WTC11 (cell line): ENCODE measurements around the gene ZDHHC7. TPM values are rescaled to one million over a fixed set of nuclear protein-coding genes. Genes with fewer than 3 reads are reported as not detected.

Experiments
- ATAC-seq: fragments of 200-7000 bp; cut with Tn5 transposase; 2 replicates; pipeline ENCODE4 v1.10.0; 2021; ENCODE audit warnings: mild to moderate bottlenecking, moderate library complexity
- CTCF ChIA-PET: fragments of 300-600 bp; sonication (Branson Sonifier 250); formaldehyde crosslinking; loops from one replicate; lab custom pipeline; 2021; ENCODE audit warnings: antibody characterized with exemption; lab: Charles Lee
- POLR2A ChIA-PET: fragments of 350-600 bp; sonication (Branson Sonifier 250); formaldehyde crosslinking; loops from one replicate; lab custom pipeline; 2021; ENCODE audit warnings: antibody characterized with exemption; lab: Charles Lee
- DNase-seq: peaks from one replicate; pipeline ENCODE4 v3.0.0; 2021; ENCODE audit warnings: low spot score
- H3K27ac Mint-ChIP-seq: 2 replicates; pipeline ENCODE4 v1.8.0; 2021; ENCODE audit warnings: mixed read lengths
- H3K27me3 Mint-ChIP-seq: 2 replicates; pipeline ENCODE4 v1.8.0; 2021; ENCODE audit warnings: low read depth, mild to moderate bottlenecking, moderate library complexity, mixed read lengths
- H3K36me3 Mint-ChIP-seq: 2 replicates; pipeline ENCODE4 v1.8.0; 2021; ENCODE audit warnings: mixed read lengths
- H3K4me1 Mint-ChIP-seq: 2 replicates; pipeline ENCODE4 v1.8.0; 2022; ENCODE audit warnings: mixed read lengths
- H3K4me3 Mint-ChIP-seq: 2 replicates; pipeline ENCODE4 v1.8.0; 2021; ENCODE audit warnings: mild to moderate bottlenecking, moderate library complexity, mixed read lengths
- H3K9me3 Mint-ChIP-seq: 2 replicates; pipeline ENCODE4 v1.8.0; 2021; ENCODE audit warnings: mixed read lengths
- ATF6 ChIP-seq: sonication (generic); formaldehyde crosslinking; IDR thresholded peaks from 2 replicates; pipeline ENCODE4 v1.8.1; 2023; ENCODE audit warnings: mild to moderate bottlenecking, missing genetic modification reagents
- E2F4 ChIP-seq: sonication (generic); formaldehyde crosslinking; IDR thresholded peaks from 2 replicates; pipeline ENCODE4 v1.8.1; 2022; ENCODE audit warnings: low read depth, mild to moderate bottlenecking, moderate library complexity, missing genetic modification reagents, borderline replicate concordance
- ELF4 ChIP-seq: sonication (generic); formaldehyde crosslinking; IDR thresholded peaks from 2 replicates; pipeline ENCODE4 v1.8.1; 2022; ENCODE audit warnings: low read depth, mild to moderate bottlenecking, moderate library complexity, missing genetic modification reagents
- GRHL2 ChIP-seq: fragments of 250-450 bp; sonication (Bioruptor Pico); IDR thresholded peaks from 2 replicates; pipeline ENCODE4 v1.8.0; 2022; ENCODE audit warnings: mild to moderate bottlenecking, moderate library complexity; ENCODE audit not compliant: insufficient replicate concordance, severe bottlenecking
- JUN ChIP-seq: sonication (generic); formaldehyde crosslinking; IDR thresholded peaks from 2 replicates; pipeline ENCODE4 v1.8.0; 2023; ENCODE audit warnings: mild to moderate bottlenecking, missing genetic modification reagents
- MYBL2 ChIP-seq: sonication (generic); formaldehyde crosslinking; IDR thresholded peaks from 2 replicates; pipeline ENCODE4 v1.8.1; 2023; ENCODE audit warnings: mild to moderate bottlenecking, moderate library complexity, missing genetic modification reagents
- NFATC4 ChIP-seq: fragments of 250-450 bp; sonication (Bioruptor Pico); IDR thresholded peaks from 2 replicates; pipeline ENCODE4 v1.9.0; 2021; ENCODE audit warnings: mild to moderate bottlenecking
- PRDM15 ChIP-seq: sonication (generic); formaldehyde crosslinking; IDR thresholded peaks from 2 replicates; pipeline ENCODE4 v1.8.0; 2022; ENCODE audit warnings: missing genetic modification reagents
- PRRX2 ChIP-seq: fragments of 250-450 bp; sonication (Bioruptor Pico); IDR thresholded peaks from 2 replicates; pipeline ENCODE4 v1.8.0; 2021; ENCODE audit warnings: mild to moderate bottlenecking
- RELA ChIP-seq: sonication (generic); formaldehyde crosslinking; IDR thresholded peaks from 2 replicates; pipeline ENCODE4 v1.8.1; 2022; ENCODE audit warnings: missing genetic modification reagents, mild to moderate bottlenecking, borderline replicate concordance
- RORB ChIP-seq: fragments of 250-450 bp; sonication (Bioruptor Pico); IDR thresholded peaks from 2 replicates; pipeline ENCODE4 v1.9.0; 2021; ENCODE audit warnings: mild to moderate bottlenecking
- SMAD4 ChIP-seq: sonication (generic); formaldehyde crosslinking; IDR thresholded peaks from 2 replicates; pipeline ENCODE4 v1.8.0; 2022; ENCODE audit warnings: mild to moderate bottlenecking, missing genetic modification reagents
- SOX15 ChIP-seq: fragments of 250-450 bp; sonication (Bioruptor Pico); IDR thresholded peaks from 2 replicates; pipeline ENCODE4 v1.9.0; 2021; ENCODE audit warnings: mild to moderate bottlenecking
- TP53 ChIP-seq: sonication (generic); formaldehyde crosslinking; IDR thresholded peaks from 2 replicates; pipeline ENCODE4 v1.8.1; 2023; ENCODE audit warnings: mild to moderate bottlenecking, missing genetic modification reagents
- ZMAT4 ChIP-seq: fragments of 250-450 bp; sonication (Bioruptor Pico); IDR thresholded peaks from 2 replicates; pipeline ENCODE4 v1.9.0; 2021; ENCODE audit warnings: mild to moderate bottlenecking
- ZNF121 ChIP-seq: sonication (generic); formaldehyde crosslinking; IDR thresholded peaks from 2 replicates; pipeline ENCODE4 v1.8.0; 2023; ENCODE audit warnings: missing genetic modification reagents
- ZNF425 ChIP-seq: fragments of 250-450 bp; sonication (Bioruptor Pico); conservative IDR thresholded peaks from 2 replicates; pipeline ENCODE4 v1.9.0; 2021; ENCODE audit warnings: mild to moderate bottlenecking
- ZNF512 ChIP-seq: sonication (generic); formaldehyde crosslinking; IDR thresholded peaks from 2 replicates; pipeline ENCODE4 v1.8.1; 2022; ENCODE audit warnings: missing genetic modification reagents, borderline replicate concordance
- ZSCAN18 ChIP-seq: fragments of 250-450 bp; sonication (Bioruptor Pico); IDR thresholded peaks from 2 replicates; pipeline ENCODE4 v2.1.2; 2022; ENCODE audit warnings: mild to moderate bottlenecking, moderate library complexity
- total RNA-seq: library from RNA; stranded (reverse); gene quantifications from 3 replicates; pipeline ENCODE4 v1.2.3, GENCODE V29; 2021

ZDHHC7 gene
- total RNA-seq, 1 experiment from 2014 or later: 38.7 TPM

- TF ChIP-seq ZSCAN18 (CRISPR knock-in tag): no peak
- TF ChIP-seq JUN (CRISPR knock-in tag): no peak
These were observed 39.8 kb upstream of the ZDHHC7 start (continued) for GRCh38 chr16:85051067-85051581.

GRCh38 chr16:85049706-85050305 lies 38.5 kb upstream of the ZDHHC7 start:
- ATAC-seq: no peak
- Mint-ChIP-seq H3K4me3 (no peak overlapping the region), H3K27ac (no peak overlapping the region)
- CTCF ChIA-PET: no interaction called here
- POLR2A ChIA-PET: no interaction called here
- no peak for DNase-seq
- TF ChIP-seq ZMAT4 (CRISPR knock-in tag): no peak
- TF ChIP-seq ZNF512: no peak
- no peak for TF ChIP-seq SMAD4 (CRISPR knock-in tag)
- no peak for TF ChIP-seq TP53 (CRISPR knock-in tag)
- TF ChIP-seq RORB: no peak
- no peak for TF ChIP-seq NFATC4 (CRISPR knock-in tag)
- TF ChIP-seq ATF6 (CRISPR knock-in tag): no peak
- no peak for TF ChIP-seq PRRX2
- TF ChIP-seq, all 79 proteins: peak for 0
- Mint-ChIP-seq H3K27me3 (no peaks in the 10 kb centered on the region), H3K36me3 (no peaks in the 10 kb centered on the region), H3K9me3 (no peaks in the 10 kb centered on the region), H3K4me1 (0 out of 2 replicates have a peak, but pooled peaks cover 5% of the 10 kb centered on the region)

GRCh38 chr16:85048921-85049562 lies 37.7 kb upstream of the ZDHHC7 start:
- ATAC-seq (no peak), DNase-seq (no peak)
- CTCF ChIA-PET: no interaction called here
- H3K36me3 Mint-ChIP-seq: no peaks in the 10 kb centered on the region
- H3K27me3 Mint-ChIP-seq: no peaks in the 10 kb centered on the region
- POLR2A ChIA-PET: no interaction called here
- no peak overlapping the region for H3K4me3 Mint-ChIP-seq
- H3K9me3 Mint-ChIP-seq: no peaks in the 10 kb centered on the region
- H3K27ac Mint-ChIP-seq: no peak overlapping the region
- H3K4me1 Mint-ChIP-seq: 0 out of 2 replicates have a peak, but pooled peaks cover 5% of the 10 kb centered on the region
- TF ChIP-seq ELF4 (no peak), E2F4 (CRISPR knock-in tag) (no peak), PRDM15 (no peak), ZNF121 (CRISPR knock-in tag) (no peak), ZNF425 (CRISPR knock-in tag) (no peak), RELA (CRISPR knock-in tag) (no peak), SOX15 (no peak), GRHL2 (no peak), PRRX2 (no peak), MYBL2 (CRISPR knock-in tag) (no peak)
